Measurements from ENCODE around the gene LMOD3.

Gene LMOD3

GRCh38 chr3:69058180-69058946 lies 64.0 kb downstream of the LMOD3 start:
- no peak for DNase-seq (ENCODE audit: low read depth)
